Stimulated activated CD4-positive, alpha-beta T cell treated with anti-CD3 and anti-CD28 coated beads, Interleukin-15, amount 100 ng/mL, for 24 hours (primary cell): Measurements from ENCODE around the gene HSD17B1.
"Not testable (repeated sequence)": the region's sequence is repeated elsewhere in the genome, so short reads cannot be mapped to it uniquely, and the experiment has no call there.

ENCODE experiments used
- DNase-seq: peaks from one replicate; pipeline ENCODE4 v3.0.0-alpha.2; 2020

HSD17B1 gene, protein sequence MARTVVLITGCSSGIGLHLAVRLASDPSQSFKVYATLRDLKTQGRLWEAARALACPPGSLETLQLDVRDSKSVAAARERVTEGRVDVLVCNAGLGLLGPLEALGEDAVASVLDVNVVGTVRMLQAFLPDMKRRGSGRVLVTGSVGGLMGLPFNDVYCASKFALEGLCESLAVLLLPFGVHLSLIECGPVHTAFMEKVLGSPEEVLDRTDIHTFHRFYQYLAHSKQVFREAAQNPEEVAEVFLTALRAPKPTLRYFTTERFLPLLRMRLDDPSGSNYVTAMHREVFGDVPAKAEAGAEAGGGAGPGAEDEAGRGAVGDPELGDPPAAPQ

GRCh38 chr17:42552736-42553135, at the start of gene HSD17B1:
Gene HSD17B1, plus strand, starts transcription at chr17:42552923. Its CDS starts 11 bp downstream, at chr17:42552934.
- not testable (repeated sequence) for DNase-seq

- DNase-seq: no peak
Measured at GRCh38 chr17:42502926-42503325, 49.8 kb upstream of the HSD17B1 start.

GRCh38 chr17:42507671-42508070, 45.1 kb upstream of the HSD17B1 start:
- no peak for DNase-seq

GRCh38 chr17:42508426-42509165, 44.1 kb upstream of the HSD17B1 start:
- DNase-seq: no peak

DNA sequence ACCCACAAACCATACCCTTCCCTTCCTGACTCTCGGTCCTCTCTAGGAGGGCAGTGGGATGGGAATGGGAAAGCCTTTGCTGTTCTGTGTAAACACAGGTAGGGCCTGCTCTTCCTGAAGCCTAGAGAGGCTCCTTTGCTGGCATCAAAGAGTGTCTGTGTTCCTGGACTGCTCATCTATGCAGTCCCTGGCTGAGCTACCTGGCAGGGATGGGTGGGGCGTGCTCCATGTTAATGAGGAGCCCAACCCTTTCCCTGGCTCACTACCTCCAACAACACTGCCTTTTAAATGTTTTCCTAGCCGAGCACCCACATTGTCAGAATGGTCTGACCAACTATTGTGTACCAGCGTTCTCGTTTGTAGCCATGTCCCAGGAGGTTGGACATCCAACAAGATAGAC, 43.3 kb upstream of the HSD17B1 start:
- no peak for DNase-seq

DNA sequence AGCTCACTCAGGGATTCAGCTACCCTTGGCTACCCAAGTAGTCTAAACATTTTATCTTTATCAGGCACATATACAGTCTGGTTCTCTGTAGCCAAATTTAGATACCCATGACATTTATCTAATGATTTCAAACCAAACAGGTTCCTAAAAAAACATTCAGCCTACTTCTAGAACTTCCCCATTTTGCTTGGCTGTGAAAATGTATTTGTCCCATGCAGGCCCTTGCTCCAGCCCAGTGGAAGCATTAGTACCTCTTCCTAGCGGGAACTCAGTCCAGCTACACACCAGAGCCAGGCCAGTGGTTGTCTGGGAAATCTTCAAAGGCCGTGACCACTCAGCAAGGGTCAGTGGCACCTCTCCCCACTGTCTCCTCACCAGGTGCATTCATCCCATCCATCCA, 42.9 kb upstream of the HSD17B1 start:
- no peak for DNase-seq

GRCh38 chr17:42512246-42512645, 40.5 kb upstream of the HSD17B1 start:
- no peak for DNase-seq

- no peak for DNase-seq
Measured at GRCh38 chr17:42512733-42513251, 39.9 kb upstream of the HSD17B1 start.

- no peak for DNase-seq
Measured at GRCh38 chr17:42513686-42514085, 39.0 kb upstream of the HSD17B1 start.

DNA sequence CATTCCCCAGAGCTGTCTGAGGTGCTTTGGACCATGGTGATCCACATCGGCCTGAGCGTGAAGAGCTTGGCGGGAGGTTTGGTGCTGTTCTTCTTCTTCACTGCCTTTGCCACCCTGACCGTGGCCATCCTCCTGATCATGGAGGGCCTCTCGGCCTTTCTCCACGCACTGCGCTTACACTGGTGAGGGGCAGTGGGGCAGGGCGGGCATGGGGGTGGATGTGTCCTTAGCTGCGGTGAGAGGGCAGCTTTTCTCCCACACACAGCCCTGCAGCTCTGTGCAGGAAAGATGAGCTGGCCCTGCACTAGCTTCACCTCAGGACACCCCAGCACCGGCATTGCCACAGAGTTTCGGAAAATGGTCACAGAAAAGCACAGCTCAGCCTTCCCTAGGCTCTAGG, 38.4 kb upstream of the HSD17B1 start:
- no peak for DNase-seq

- no peak for DNase-seq
Measured at GRCh38 chr17:42514867-42515266, 37.9 kb upstream of the HSD17B1 start.

GRCh38 chr17:42517516-42517915, 35.2 kb upstream of the HSD17B1 start:
- DNase-seq: peak; percentile 86

GRCh38 chr17:42518046-42518754, 34.5 kb upstream of the HSD17B1 start:
- no peak for DNase-seq

DNA sequence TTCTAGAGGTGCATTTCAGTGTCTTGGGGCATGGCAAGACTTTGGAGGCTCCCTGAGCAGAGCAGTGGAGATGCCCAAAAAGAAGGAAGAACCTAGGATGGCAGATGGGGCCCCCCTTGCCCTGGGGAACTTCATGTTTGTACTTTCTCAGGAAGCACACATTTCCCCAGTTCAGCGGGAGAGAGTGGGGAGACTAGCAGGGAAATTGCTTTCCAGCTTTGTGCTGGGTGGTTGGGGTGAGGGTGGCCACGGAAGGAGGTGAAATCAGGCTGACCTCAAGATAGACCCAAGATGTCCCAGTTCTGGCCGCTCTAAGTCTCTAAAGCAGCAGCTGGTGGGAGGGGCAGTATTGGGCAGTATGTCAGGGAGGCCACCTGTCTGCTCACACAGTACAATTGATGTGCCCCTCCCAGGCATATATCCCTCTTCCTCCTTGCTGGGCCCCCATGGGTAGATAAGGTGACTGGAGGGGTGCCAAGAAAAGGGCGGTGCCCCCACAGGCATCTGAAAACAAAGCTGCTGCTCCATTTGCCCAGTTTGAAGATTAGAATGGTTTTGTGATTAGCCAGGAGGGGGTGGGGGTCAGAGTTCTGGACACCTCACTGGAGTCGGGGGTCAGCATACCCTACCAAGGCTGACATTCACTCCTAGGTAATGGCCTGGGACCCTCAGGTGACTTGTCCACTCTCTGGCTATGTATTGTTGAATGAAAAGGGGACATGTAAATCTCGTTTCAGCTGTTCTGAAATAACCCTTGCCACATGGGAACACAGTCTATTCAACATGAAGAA, 33.8 kb upstream of the HSD17B1 start:
- DNase-seq: no peak

DNA sequence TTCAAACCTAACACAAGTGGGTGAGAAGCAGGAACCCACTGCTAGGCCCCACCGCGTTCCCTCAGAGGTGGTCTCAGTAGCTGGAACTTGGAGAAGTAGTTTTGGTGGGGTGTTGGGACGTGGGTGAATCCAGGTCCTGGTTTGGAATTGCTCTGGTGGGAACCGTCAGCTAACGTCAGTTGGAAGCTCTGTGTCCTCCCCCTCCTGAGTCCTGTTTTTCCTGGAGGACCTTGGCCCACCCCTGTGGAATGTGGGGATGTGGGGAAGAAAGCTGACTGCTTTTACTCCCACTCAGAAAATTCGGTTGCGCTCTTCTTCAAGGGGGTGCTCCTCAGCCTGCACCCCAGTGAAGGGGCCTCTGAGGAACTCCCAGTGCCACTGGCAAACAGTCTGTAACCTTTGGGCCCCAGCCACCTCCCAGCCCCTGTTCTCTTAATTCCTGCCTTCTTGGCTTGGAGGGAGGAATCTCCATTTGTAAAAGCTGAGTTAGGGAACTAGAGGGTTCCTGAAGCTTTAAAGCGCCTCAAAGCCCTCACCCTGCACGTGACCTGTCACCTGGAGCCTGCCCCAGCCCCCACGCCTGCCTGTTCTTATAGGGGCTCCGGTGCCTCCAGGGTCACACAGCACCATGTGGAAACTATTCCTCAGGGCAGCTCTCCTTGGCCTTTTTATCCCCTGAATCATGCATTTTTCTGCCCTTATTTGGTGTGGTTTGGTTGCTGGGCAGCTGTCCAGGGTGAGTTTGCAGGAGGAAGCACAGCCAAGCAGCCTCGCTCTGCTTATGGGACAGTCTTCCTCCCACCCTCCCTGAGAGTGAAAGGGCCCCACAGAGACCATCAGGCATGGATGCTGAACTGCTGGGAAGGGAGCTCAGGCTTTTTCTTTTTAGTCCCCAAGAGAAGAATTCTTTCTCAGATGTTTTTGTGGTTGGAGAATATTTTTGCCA, 32.9 kb upstream of the HSD17B1 start:
- no peak for DNase-seq

- DNase-seq: peak; percentile 39
Measured at GRCh38 chr17:42520540-42520951, 32.2 kb upstream of the HSD17B1 start.

DNA sequence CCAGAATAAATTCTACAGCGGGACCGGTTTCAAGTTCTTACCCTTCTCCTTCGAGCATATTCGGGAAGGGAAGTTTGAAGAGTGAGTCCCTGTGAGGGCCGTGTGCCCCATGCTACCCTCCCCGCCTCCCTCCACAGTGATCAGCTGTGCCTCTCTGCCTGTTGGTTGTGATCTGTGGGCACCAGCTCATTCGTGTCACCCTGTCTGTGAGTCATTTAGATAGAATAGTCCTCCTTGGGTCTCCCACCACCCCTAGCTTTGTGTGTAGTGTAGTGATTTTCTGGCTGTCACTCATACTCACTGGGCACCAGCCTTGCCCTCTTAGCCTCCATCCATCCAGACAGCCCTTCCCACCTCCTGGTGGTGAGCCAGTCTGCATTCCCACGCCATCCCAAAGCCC, 31.7 kb upstream of the HSD17B1 start:
- DNase-seq: no peak

DNA sequence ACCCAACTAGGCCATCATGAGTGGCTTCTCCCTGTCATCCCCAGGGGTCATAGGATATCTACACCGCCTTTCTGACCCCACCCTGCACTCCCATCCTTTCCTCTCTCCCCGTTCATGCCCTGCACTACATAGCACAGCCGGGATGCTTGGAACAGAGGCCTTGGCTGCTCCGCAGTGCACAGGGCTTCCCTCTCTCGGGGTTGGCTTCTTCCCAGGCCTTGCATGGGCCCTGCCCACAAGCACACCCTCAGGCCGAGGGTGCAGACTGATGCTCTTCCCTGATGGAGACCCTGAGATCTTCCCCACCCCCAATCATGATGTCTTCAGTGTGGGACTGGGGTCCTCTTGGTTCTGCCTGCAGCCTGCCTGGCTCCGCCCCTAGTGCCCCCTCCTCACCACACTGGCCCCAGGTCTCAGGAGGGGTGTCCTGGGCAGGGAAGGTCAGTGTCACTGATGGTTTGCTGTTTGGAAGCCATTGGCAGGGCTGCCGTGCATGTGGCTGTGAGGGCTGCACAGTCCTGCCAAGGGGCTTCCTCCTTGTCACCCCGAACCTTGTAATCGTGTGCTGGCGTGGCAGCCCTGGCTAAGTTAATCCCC, 31.0 kb upstream of the HSD17B1 start:
- no peak for DNase-seq

DNA sequence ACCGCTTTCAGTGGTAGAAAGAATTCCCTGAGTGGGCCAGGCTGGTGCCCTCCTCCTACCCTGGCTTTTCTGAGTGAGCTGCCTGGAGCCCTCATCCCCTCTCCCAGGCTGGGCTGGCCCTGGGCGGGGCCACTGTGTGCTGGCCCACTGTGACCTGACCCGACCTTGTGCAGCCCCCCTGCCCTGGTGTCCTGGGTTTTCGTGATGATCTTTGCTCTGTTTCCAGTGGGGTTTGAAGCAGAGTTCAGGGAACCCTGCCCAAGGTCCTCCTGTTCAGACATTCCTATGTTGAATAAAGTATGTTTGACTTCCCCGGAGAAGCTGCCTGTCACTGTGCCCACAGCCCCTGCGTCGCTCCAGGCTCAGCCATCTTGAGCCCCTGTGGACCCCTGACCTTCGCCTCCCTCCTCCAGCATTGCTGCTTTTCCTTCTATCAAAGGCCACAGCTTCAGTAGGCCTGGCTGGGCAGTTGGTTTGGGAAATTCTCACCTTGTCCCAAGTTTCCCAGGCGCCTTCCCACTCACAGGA, 30.4 kb upstream of the HSD17B1 start:
- DNase-seq: no peak

DNA sequence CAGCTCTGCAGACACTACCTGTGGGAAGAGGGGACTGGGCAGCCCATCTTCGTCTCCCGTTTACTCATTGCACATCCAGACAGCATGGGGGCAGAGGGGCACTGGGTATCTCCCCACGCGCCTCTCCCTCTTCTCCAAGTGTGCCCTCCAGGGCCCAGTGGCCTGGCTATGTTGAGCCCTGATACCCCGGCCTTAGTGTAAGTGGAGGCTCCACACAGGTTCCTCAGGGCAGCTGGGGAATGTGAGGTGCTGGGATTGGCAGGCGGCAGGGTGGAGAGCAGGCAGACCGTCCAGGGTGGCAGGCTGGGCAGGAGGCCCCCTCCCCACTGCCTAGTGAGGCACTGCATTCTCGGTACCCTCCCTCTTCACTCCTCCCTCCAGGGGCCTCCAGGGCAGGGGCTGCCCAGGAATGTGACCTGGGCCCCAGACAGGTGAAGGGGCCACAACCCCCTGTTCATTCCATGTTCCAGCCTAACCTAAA, 29.9 kb upstream of the HSD17B1 start:
- DNase-seq: no peak

DNA sequence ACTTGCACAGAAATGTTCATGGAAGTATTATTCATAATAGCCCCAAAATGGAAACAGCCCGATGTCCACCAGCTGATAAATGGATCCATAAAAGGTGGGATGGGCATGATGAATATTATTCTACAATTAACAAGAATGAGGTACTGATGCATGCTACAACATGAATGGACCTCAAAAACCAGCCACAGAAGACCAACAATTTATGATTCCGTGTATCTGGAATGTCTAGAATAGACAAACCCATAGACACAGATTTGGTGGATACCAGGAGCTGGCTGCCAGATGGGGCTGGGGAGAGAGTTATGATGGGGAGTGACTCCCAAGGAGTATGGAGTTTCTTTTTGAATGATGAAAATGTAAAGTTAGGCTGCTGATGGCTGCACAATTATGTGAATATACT, 27.5 kb upstream of the HSD17B1 start:
- no peak for DNase-seq
